ENCODE results near the gene C16orf95. TPM values are rescaled to one million over a fixed set of nuclear protein-coding genes. Genes with fewer than 3 reads are reported as not detected.
A peak's percentile ranks its signal among the peaks of the same experiment; 100 is the strongest.

C16orf95 gene
- polyA plus RNA-seq, 2 of the 4 experiments (the other 2 are of a cell fraction) = 3.5 to 6.3 TPM

DNA sequence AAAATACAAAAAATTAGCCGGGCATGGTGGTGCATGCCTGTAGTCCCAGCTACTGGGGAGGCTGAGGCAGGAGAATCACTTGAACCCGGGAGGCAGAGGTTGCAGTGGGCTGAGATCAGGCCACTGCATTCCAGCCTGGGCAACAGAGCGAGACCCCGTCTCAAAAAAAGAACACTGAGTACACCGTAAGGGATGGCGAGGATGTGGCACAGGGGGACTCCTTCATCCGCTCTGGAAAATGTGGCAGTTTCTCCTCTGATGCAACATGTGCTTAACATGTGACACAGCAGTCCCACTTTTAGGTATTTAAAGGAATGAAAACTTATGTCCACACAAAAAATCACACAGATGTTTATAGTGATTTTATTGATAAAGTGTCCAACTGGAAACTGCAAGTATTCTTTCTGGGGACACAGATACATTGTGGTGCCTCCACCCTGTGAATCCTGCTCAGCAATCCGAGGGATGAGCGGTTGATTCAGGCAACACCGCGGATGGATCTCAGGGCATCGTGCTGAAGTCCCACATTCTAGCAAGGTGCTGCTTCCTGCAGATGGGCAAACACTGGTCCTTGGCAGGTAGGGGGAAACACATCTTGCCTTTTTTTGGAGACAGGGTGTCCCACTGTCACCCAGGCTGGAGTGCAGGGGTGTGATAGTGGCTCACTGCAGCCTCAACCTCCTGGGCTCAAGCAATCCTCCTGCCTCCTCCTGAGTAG is 3.5 kb upstream of the C16orf95 start:
- FAIRE-seq (no peak), DNase-seq (ENCODE audit: low read depth in 1 of 2, low spot score in 1 of 2) (no peak), ATAC-seq (no peak)
- Histone ChIP-seq H3K4me3 (no peak overlapping the region), H3K4me2 (no peak overlapping the region), H3K4me1 (peaks cover 13% of the 10 kb centered on the region), H3K27ac (no peak overlapping the region), H3K9me3 (no peaks in the 10 kb centered on the region)
- 94% methylated on average over 12 of the region's 12 CpGs for WGBS (ENCODE audit: missing lambda C conversion rate)
- ChIA-PET CTCF (interaction anchor here (0.6 to 2.5 kb wide), 2 partner anchors 10 to 440 kb away, joined by 3 to 6 read pairs; no protein-coding TSS in a partner anchor), POLR2A (no interaction called here)
- TF ChIP-seq, protein P1, sequence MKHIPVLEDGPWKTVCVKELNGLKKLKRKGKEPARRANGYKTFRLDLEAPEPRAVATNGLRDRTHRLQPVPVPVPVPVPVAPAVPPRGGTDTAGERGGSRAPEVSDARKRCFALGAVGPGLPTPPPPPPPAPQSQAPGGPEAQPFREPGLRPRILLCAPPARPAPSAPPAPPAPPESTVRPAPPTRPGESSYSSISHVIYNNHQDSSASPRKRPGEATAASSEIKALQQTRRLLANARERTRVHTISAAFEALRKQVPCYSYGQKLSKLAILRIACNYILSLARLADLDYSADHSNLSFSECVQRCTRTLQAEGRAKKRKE (CRISPR knock-in tag; IDR thresholded peaks at IDR 0.05; ENCODE audit: low read depth) = no peak
- TF ChIP-seq, protein P2, sequence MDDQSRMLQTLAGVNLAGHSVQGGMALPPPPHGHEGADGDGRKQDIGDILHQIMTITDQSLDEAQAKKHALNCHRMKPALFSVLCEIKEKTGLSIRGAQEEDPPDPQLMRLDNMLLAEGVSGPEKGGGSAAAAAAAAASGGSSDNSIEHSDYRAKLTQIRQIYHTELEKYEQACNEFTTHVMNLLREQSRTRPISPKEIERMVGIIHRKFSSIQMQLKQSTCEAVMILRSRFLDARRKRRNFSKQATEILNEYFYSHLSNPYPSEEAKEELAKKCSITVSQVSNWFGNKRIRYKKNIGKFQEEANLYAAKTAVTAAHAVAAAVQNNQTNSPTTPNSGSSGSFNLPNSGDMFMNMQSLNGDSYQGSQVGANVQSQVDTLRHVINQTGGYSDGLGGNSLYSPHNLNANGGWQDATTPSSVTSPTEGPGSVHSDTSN (IDR thresholded peaks at IDR 0.05) = no peak
- TF ChIP-seq ZSCAN20 (CRISPR knock-in tag; IDR thresholded peaks at IDR 0.05) (no peak), GATA3 (IDR thresholded peaks at IDR 0.05; ENCODE audit: borderline replicate concordance) (no peak), RNF2 (IDR thresholded peaks at IDR 0.05; ENCODE audit: borderline replicate concordance, low read depth) (no peak)

DNA sequence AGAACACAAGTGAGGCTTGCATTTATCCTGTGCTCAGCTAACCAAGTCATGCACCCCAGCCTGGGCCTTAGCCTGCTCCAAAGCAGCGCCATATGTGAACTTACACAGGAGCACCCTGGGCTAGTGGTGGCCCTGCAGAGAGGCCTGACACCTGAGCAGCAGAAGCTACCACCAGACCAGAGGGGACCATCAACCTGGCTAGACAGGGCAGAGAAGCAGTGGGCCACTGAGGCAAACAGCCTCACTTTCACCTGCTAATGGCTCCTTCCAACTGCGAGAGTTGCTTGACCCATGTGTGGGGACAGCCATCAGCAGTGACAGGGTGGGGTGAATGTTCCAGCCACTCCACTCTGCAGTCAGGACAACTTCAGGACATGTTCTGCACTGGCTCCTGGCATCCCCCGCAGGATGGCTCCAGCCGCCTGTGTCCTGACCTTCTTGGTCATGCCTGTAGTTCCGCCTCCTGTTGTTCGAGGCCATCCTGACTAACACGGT is 2.9 kb upstream of the C16orf95 start:
- Histone ChIP-seq H3K4me3 (no peak overlapping the region), H3K4me1 (peaks cover 9% of the 10 kb centered on the region; the same call in 2 of the 3 replicates), H3K9me3 (no peaks in the 10 kb centered on the region), H3K4me2 (no peak overlapping the region), H3K27ac (no peak overlapping the region)
- ChIA-PET CTCF (interaction anchor here (0.6 to 2.2 kb wide), 2 partner anchors 63 to 440 kb away, joined by 3 to 6 read pairs; partner anchors contain the start of gene FBXO31), POLR2A (interaction anchor here (1.3 kb wide), 1 partner anchor 63 kb away, joined by 6 read pairs; the partner anchor contains the start of gene FBXO31)
- WGBS (ENCODE audit: missing lambda C conversion rate) = 94% methylated on average over 7 of the region's 7 CpGs
- TF ChIP-seq SREBF2 (IDR thresholded peaks at IDR 0.05) = no peak
- no peak for TF ChIP-seq BHLHE40 (IDR thresholded peaks at IDR 0.05; ENCODE audit: low read depth, low read length)
- no peak for TF ChIP-seq ZC3H11A (IDR thresholded peaks at IDR 0.05)
- no peak for TF ChIP-seq JUNB (IDR thresholded peaks at IDR 0.05)
- TF ChIP-seq HEYL (CRISPR knock-in tag; IDR thresholded peaks at IDR 0.05) = no peak
- no peak for TF ChIP-seq SMC3 (IDR thresholded peaks at IDR 0.05)
- no peak for TF ChIP-seq NPAS2 (CRISPR knock-in tag; IDR thresholded peaks at IDR 0.05; ENCODE audit: borderline replicate concordance)
- TF ChIP-seq, protein P3, sequence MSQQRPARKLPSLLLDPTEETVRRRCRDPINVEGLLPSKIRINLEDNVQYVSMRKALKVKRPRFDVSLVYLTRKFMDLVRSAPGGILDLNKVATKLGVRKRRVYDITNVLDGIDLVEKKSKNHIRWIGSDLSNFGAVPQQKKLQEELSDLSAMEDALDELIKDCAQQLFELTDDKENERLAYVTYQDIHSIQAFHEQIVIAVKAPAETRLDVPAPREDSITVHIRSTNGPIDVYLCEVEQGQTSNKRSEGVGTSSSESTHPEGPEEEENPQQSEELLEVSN (IDR thresholded peaks at IDR 0.05; ENCODE audit: borderline replicate concordance, low read depth) = no peak
- TF ChIP-seq RARB (CRISPR knock-in tag; IDR thresholded peaks at IDR 0.05) = no peak
- TF ChIP-seq, protein P4, sequence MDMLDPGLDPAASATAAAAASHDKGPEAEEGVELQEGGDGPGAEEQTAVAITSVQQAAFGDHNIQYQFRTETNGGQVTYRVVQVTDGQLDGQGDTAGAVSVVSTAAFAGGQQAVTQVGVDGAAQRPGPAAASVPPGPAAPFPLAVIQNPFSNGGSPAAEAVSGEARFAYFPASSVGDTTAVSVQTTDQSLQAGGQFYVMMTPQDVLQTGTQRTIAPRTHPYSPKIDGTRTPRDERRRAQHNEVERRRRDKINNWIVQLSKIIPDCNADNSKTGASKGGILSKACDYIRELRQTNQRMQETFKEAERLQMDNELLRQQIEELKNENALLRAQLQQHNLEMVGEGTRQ (IDR thresholded peaks at IDR 0.05) = no peak
- ATAC-seq (no peak), DNase-seq (ENCODE audit: low read depth in 1 of 2, low spot score in 1 of 2) (no peak), FAIRE-seq (no peak)

DNA sequence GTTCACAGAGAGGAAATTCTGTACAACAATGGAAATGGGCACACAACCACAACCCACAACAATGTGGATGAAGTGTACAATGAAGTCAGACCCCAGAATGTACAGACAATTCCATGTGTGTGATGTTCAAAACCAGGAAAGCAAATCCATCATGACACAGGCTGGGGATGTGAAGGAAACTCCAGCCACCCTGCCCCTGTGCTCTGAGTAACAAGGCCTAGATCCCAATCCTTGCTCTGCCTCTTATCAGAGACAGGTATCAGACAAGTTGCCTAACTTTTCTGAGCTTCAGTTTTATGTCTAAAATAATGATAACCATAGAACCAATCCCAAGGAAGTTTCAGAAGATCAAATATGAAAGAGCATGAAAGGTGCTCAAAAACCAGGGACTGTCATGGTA is 1.8 kb upstream of the C16orf95 start:
- FAIRE-seq = no peak
- ChIA-PET CTCF (interaction anchor here (0.9 to 3.5 kb wide), 6 partner anchors 9 to 317 kb away, joined by 3 to 19 read pairs (median 5); partner anchors contain the start of gene FBXO31), POLR2A (interaction anchor here (1.3 kb wide), 1 partner anchor 64 kb away, joined by 6 read pairs; the partner anchor contains the start of gene FBXO31)
- TF ChIP-seq, protein P4 (IDR thresholded peaks at IDR 0.05) = no peak
- TF ChIP-seq NFE2L2 (conservative IDR thresholded peaks at IDR 0.05; ENCODE audit: low read length) (no peak), EHF (CRISPR knock-in tag; IDR thresholded peaks at IDR 0.05) (no peak), RNF2 (IDR thresholded peaks at IDR 0.05; ENCODE audit: borderline replicate concordance, low read depth) (no peak), EP300 (IDR thresholded peaks at IDR 0.05) (no peak), SREBF2 (IDR thresholded peaks at IDR 0.05) (no peak), NR3C1 (IDR thresholded peaks at IDR 0.05) (no peak), KDM5A (IDR thresholded peaks at IDR 0.05) (no peak), GATA3 (IDR thresholded peaks at IDR 0.05; ENCODE audit: borderline replicate concordance) (no peak)
- TF ChIP-seq, protein P5, sequence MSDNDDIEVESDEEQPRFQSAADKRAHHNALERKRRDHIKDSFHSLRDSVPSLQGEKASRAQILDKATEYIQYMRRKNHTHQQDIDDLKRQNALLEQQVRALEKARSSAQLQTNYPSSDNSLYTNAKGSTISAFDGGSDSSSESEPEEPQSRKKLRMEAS (IDR thresholded peaks at IDR 0.05) = no peak
- TF ChIP-seq, protein P1 (CRISPR knock-in tag; IDR thresholded peaks at IDR 0.05; ENCODE audit: low read depth) = no peak
- TF ChIP-seq, protein P6, sequence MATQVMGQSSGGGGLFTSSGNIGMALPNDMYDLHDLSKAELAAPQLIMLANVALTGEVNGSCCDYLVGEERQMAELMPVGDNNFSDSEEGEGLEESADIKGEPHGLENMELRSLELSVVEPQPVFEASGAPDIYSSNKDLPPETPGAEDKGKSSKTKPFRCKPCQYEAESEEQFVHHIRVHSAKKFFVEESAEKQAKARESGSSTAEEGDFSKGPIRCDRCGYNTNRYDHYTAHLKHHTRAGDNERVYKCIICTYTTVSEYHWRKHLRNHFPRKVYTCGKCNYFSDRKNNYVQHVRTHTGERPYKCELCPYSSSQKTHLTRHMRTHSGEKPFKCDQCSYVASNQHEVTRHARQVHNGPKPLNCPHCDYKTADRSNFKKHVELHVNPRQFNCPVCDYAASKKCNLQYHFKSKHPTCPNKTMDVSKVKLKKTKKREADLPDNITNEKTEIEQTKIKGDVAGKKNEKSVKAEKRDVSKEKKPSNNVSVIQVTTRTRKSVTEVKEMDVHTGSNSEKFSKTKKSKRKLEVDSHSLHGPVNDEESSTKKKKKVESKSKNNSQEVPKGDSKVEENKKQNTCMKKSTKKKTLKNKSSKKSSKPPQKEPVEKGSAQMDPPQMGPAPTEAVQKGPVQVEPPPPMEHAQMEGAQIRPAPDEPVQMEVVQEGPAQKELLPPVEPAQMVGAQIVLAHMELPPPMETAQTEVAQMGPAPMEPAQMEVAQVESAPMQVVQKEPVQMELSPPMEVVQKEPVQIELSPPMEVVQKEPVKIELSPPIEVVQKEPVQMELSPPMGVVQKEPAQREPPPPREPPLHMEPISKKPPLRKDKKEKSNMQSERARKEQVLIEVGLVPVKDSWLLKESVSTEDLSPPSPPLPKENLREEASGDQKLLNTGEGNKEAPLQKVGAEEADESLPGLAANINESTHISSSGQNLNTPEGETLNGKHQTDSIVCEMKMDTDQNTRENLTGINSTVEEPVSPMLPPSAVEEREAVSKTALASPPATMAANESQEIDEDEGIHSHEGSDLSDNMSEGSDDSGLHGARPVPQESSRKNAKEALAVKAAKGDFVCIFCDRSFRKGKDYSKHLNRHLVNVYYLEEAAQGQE (IDR thresholded peaks at IDR 0.05) = no peak

More for the DNA sequence above, 1.8 kb upstream of the C16orf95 start:
- DNase-seq (ENCODE audit: low read depth in 1 of 2, low spot score in 1 of 2) (no peak), ATAC-seq (no peak)
- Histone ChIP-seq H3K4me3 (no peak overlapping the region), H3K9me3 (no peaks in the 10 kb centered on the region), H3K27ac (no peak overlapping the region), H3K4me2 (peak overlapping the region; percentile 83), H3K4me1 (peaks cover 6% of the 10 kb centered on the region; the same call in 2 of the 3 replicates)

Measured in A549 (cell line).